ENCODE data around the gene HYAL3. TPM values are rescaled to one million over a fixed set of nuclear protein-coding genes. Genes with fewer than 3 reads are reported as not detected.
A peak's percentile ranks its signal among the peaks of the same experiment; 100 is the strongest.

Gene HYAL3
- total RNA-seq, 4 donors from 2014 or later: 3.0 to 6.6 (median 4.2) TPM

GRCh38 chr3:50271314-50271936, 27.8 kb downstream of the HYAL3 start:
- TF ChIP-seq POLR2A (IDR thresholded peaks at IDR 0.05): peak; percentile 84 to 94
- TF ChIP-seq CTCF (IDR thresholded peaks at IDR 0.05): no peak
- H3K36me3 ChIP-seq: peaks cover 0 to 11% (median 0%) of the 10 kb centered on the region in 3 donors
- peak overlapping the region in 3 of 4 donors; percentile 92 to 100 (median 96) for H3K27ac ChIP-seq
- no peaks in the 10 kb centered on the region for H3K27me3 ChIP-seq
- H3K4me1 ChIP-seq: peaks cover 12 to 64% (median 20%) of the 10 kb centered on the region in 4 donors
- no peaks in the 10 kb centered on the region for H3K9me3 ChIP-seq
- peak overlapping the region in 2 of 4 donors; percentile 57 to 66 for H3K4me3 ChIP-seq
- peak in 2 of 3 donors; percentile 86 to 87 for DNase-seq

- H3K9me3 ChIP-seq: no peaks in the 10 kb centered on the region
- H3K4me1 ChIP-seq: peaks cover 12 to 72% (median 17%) of the 10 kb centered on the region in 4 donors
- no peaks in the 10 kb centered on the region for H3K27me3 ChIP-seq
- no peak for TF ChIP-seq CTCF (IDR thresholded peaks at IDR 0.05)
- no peak for TF ChIP-seq POLR2A (IDR thresholded peaks at IDR 0.05)
- H3K36me3 ChIP-seq: peaks cover 0 to 5% (median 0%) of the 10 kb centered on the region in 3 donors
- H3K4me3 ChIP-seq: peak overlapping the region in 2 of 4 donors; percentile 57 to 66
- peak overlapping the region in 3 of 4 donors; percentile 92 to 100 (median 96) for H3K27ac ChIP-seq
- DNase-seq: no peak
Observed at GRCh38 chr3:50270422-50271224, 28.6 kb downstream of the HYAL3 start.

GRCh38 chr3:50269977-50270413, 29.2 kb downstream of the HYAL3 start:
- Histone ChIP-seq H3K36me3 (peaks cover 0 to 5% (median 0%) of the 10 kb centered on the region in 3 donors), H3K27ac (peak overlapping the region in 3 of 4 donors; percentile 92 to 100 (median 96)), H3K9me3 (no peaks in the 10 kb centered on the region), H3K4me3 (peak overlapping the region in 2 of 4 donors; percentile 57 to 66), H3K27me3 (no peaks in the 10 kb centered on the region), H3K4me1 (peaks cover 14 to 78% (median 16%) of the 10 kb centered on the region in 4 donors)
- TF ChIP-seq POLR2A (IDR thresholded peaks at IDR 0.05): no peak
- TF ChIP-seq CTCF (IDR thresholded peaks at IDR 0.05): peak in 1 of 6 experiments; percentile 1
- DNase-seq: no peak

GRCh38 chr3:50269460-50269859, 29.7 kb downstream of the HYAL3 start:
- no peak for DNase-seq
- Histone ChIP-seq H3K27me3 (no peaks in the 10 kb centered on the region), H3K4me1 (peaks cover 9 to 82% (median 18%) of the 10 kb centered on the region in 4 donors), H3K36me3 (peaks cover 0 to 5% (median 0%) of the 10 kb centered on the region in 3 donors), H3K4me3 (peak overlapping the region in 3 of 4 donors; percentile 30 to 66 (median 57)), H3K9me3 (no peaks in the 10 kb centered on the region), H3K27ac (peak overlapping the region; percentile 38 to 100 (median 94))
- TF ChIP-seq POLR2A (IDR thresholded peaks at IDR 0.05) (no peak), CTCF (IDR thresholded peaks at IDR 0.05) (no peak)

GRCh38 chr3:50268703-50269451, 30.3 kb downstream of the HYAL3 start, which contains the start of gene SEMA3B:
TSS of gene SEMA3B (plus strand) at chr3:50269147. CDS start at chr3:50269241, 94 bp downstream.
- no peaks in the 10 kb centered on the region for H3K27me3 ChIP-seq
- peak within 1 kb of the TSS in 3 of 4 donors; percentile 30 to 66 (median 57) for H3K4me3 ChIP-seq
- H3K4me1 ChIP-seq: peaks cover 7 to 82% (median 18%) of the 10 kb centered on the region in 4 donors
- H3K27ac ChIP-seq: peak within 1 kb of the TSS; percentile 50 to 100 (median 94)
- H3K36me3 ChIP-seq: peaks cover 0 to 4% (median 0%) of the 10 kb centered on the region in 3 donors
- no peaks in the 10 kb centered on the region for H3K9me3 ChIP-seq
- DNase-seq: peak in 2 of 3 donors; percentile 91 to 94
- TF ChIP-seq CTCF (IDR thresholded peaks at IDR 0.05) (no peak), POLR2A (IDR thresholded peaks at IDR 0.05) (peak; percentile 88 to 90)

Measured in Peyer's patch (tissue), 4 donors.